HCT116 (cell line): Measurements from ENCODE around the gene TENT4A. TPM values are rescaled to one million over a fixed set of nuclear protein-coding genes. Genes with fewer than 3 reads are reported as not detected.

Experiments
- ATAC-seq: fragments of 200-7000 bp; cut with Tn5 transposase; 2 replicates; pipeline ENCODE4 v1.9.1; 2020; ENCODE audit warnings: mild to moderate bottlenecking, moderate library complexity
- BruUV-seq: library from RNA; stranded (reverse); fragments of 400-500 nt; replicated peaks from 2 replicates; lab custom pipeline; 2021; lab: Mats Ljungman, UMichigan
- CTCF ChIA-PET: fragments of 300-600 bp; sonication (Branson Sonifier 250); formaldehyde crosslinking; loops from one replicate; lab custom pipeline; 2021; ENCODE audit warnings: antibody characterized with exemption; lab: Charles Lee
- POLR2A ChIA-PET: fragments of 300-600, 350-600 bp; sonication (Branson Sonifier 250); formaldehyde crosslinking; loops from one replicate; lab custom pipeline; 2021; ENCODE audit warnings: antibody characterized with exemption; lab: Charles Lee
- RAD21 ChIA-PET, 2 experiments: fragments of 300-600 bp; sonication (Branson Sonifier 250); formaldehyde crosslinking; loops; one replicate each; lab custom pipeline; 2023; ENCODE audit warnings: low total read pairs in 2 of 2; ENCODE audit not compliant: uncharacterized antibody in 2 of 2, unreplicated experiment in 2 of 2, low non-redundant PET in 1 of 2; lab: Charles Lee
- DNase-seq: peaks from one replicate; pipeline ENCODE4 v3.0.0-alpha.2; 2010; ENCODE audit warnings: low read depth, low spot score
- H2AFZ ChIP-seq: fragments of 200-600 bp; shearing (Covaris generic), sonication (generic); 2 replicates; pipeline ENCODE4 v1.6.1; 2017; ENCODE audit warnings: low read depth, mixed run types, mixed read lengths, antibody characterized with exemption, low read length; ENCODE audit not compliant: poor library complexity, severe bottlenecking
- H3K27ac ChIP-seq: 2 replicates; pipeline ENCODE4 v1.5.1; 2012; ENCODE audit warnings: low read depth, low read length
- H3K27me3 ChIP-seq: fragments of 200-600 bp; sonication (generic); 2 replicates; pipeline ENCODE4 v1.6.1; 2016; ENCODE audit warnings: mixed run types, low read length, mixed read lengths; ENCODE audit not compliant: insufficient read depth
- H3K36me3 ChIP-seq, 2 experiments: fragments of 200-500 bp in 1 of 2; fragments of 200-600 bp in 1 of 2; sonication (Bioruptor generic) in 1 of 2; sonication (generic) in 1 of 2; 2 replicates each; pipeline versions ENCODE4 v1.5.1 to v1.6.1; 2014 to 2016; ENCODE audit warnings: low read length in 2 of 2, inconsistent platforms in 1 of 2, mixed read lengths in 1 of 2, mixed run types in 1 of 2; ENCODE audit not compliant: insufficient read depth in 2 of 2, control insufficient read depth in 1 of 2
- H3K4me1 ChIP-seq, 2 experiments: fragments of 200-600 bp in 1 of 2; sonication (generic) in 1 of 2; 2 replicates each; pipeline versions ENCODE4 v1.5.1 to v1.6.1; 2012 to 2017; ENCODE audit warnings: low read length in 2 of 2, inconsistent platforms in 1 of 2, mild to moderate bottlenecking in 1 of 2, mixed read lengths in 1 of 2, mixed run types in 1 of 2, moderate library complexity in 1 of 2; ENCODE audit not compliant: insufficient read depth in 2 of 2, control insufficient read depth in 1 of 2
- H3K4me2 ChIP-seq: fragments of 200-600 bp; sonication (generic); 2 replicates; pipeline ENCODE4 v1.6.1; 2017; ENCODE audit warnings: mixed run types, low read length, mixed read lengths
- H3K4me3 ChIP-seq, 2 experiments: fragments of 200-600 bp in 1 of 2; sonication (generic) in 1 of 2; replicated peaks in 1 of 2; 2 replicates each; pipeline ENCODE4 v1.5.1; 2011 to 2016; ENCODE audit warnings: low read length in 2 of 2, control low read depth in 1 of 2, low read depth in 1 of 2, mild to moderate bottlenecking in 1 of 2, mixed read lengths in 1 of 2, mixed run types in 1 of 2
- H3K79me2 ChIP-seq: fragments of 200-600 bp; sonication (generic); 2 replicates; pipeline ENCODE4 v1.6.1; 2017; ENCODE audit warnings: mild to moderate bottlenecking, mixed run types, low read length, moderate library complexity, mixed read lengths; ENCODE audit not compliant: insufficient read depth
- H3K9ac ChIP-seq: fragments of 200-600 bp; sonication (generic); 2 replicates; pipeline ENCODE4 v1.6.1; 2016; ENCODE audit warnings: low read length, mixed read lengths
- H3K9me2 ChIP-seq: fragments of 200-600 bp; sonication (generic), shearing (Covaris generic); 2 replicates; pipeline ENCODE4 v1.6.1; 2017; ENCODE audit warnings: mixed run types, mild to moderate bottlenecking, moderate library complexity; ENCODE audit not compliant: insufficient read depth
- H3K9me3 ChIP-seq, 2 experiments: fragments of 200-500 bp in 1 of 2; fragments of 200-600 bp in 1 of 2; sonication (Bioruptor generic) in 1 of 2; sonication (generic) in 1 of 2; 2 replicates each; pipeline ENCODE4 v1.6.1; 2014 to 2017; ENCODE audit warnings: low read length in 2 of 2, mixed read lengths in 2 of 2, inconsistent platforms in 1 of 2, low read depth in 1 of 2, mild to moderate bottlenecking in 1 of 2, mixed run types in 1 of 2, moderate library complexity in 1 of 2; ENCODE audit not compliant: control insufficient read depth in 1 of 2, insufficient read depth in 1 of 2
- H4K20me1 ChIP-seq: fragments of 200-600 bp; sonication (generic), shearing (Covaris generic); 2 replicates; pipeline ENCODE4 v1.6.1; 2017; ENCODE audit warnings: mixed run types, mild to moderate bottlenecking, moderate library complexity; ENCODE audit not compliant: insufficient read depth
- CBX3 ChIP-seq: IDR thresholded peaks from 2 replicates; pipeline ENCODE4 v1.6.1; 2012; ENCODE audit warnings: low read depth
- ELF1 ChIP-seq: IDR thresholded peaks from 2 replicates; pipeline ENCODE4 v1.6.1; 2012; ENCODE audit warnings: low read depth, borderline replicate concordance
- EZH2 ChIP-seq: fragments of 200-600 bp; sonication (generic); IDR thresholded peaks from 2 replicates; pipeline ENCODE4 v1.6.1; 2017; ENCODE audit warnings: antibody characterized with exemption, mixed run types
- EZH2phosphoT487 ChIP-seq: fragments of 200-600 bp; IDR thresholded peaks from 2 replicates; pipeline ENCODE4 v1.6.1; 2018; ENCODE audit warnings: antibody characterized with exemption, borderline replicate concordance
- FOSL1 ChIP-seq: IDR thresholded peaks from 2 replicates; pipeline ENCODE4 v1.6.1; 2012; ENCODE audit warnings: low read depth
- JUND ChIP-seq: IDR thresholded peaks from 2 replicates; pipeline ENCODE4 v1.6.1; 2012
- POLR2AphosphoS5 ChIP-seq: IDR thresholded peaks from 2 replicates; pipeline ENCODE4 v1.6.1; 2011; ENCODE audit warnings: mild to moderate bottlenecking, low read depth, low read length, moderate library complexity
- RAD21 ChIP-seq: IDR thresholded peaks from 2 replicates; pipeline ENCODE4 v1.6.1; 2012; ENCODE audit warnings: low read depth, mild to moderate bottlenecking
- SP1 ChIP-seq: IDR thresholded peaks from 2 replicates; pipeline ENCODE4 v1.6.1; 2012; ENCODE audit warnings: low read depth
- SRF ChIP-seq: IDR thresholded peaks from 2 replicates; pipeline ENCODE4 v1.6.1; 2012; ENCODE audit warnings: low read depth
- TCF7L2 ChIP-seq: IDR thresholded peaks from 2 replicates; pipeline ENCODE4 v1.7.0; 2011; ENCODE audit warnings: borderline replicate concordance, inconsistent platforms; ENCODE audit not compliant: insufficient read depth, insufficient read length; ENCODE audit errors: extremely low read depth
- YY1 ChIP-seq: IDR thresholded peaks from 2 replicates; pipeline ENCODE4 v1.6.1; 2011; ENCODE audit warnings: low read length, low read depth, moderate library complexity, mild to moderate bottlenecking; ENCODE audit not compliant: insufficient replicate concordance; ENCODE audit errors: extremely low read depth
- ZFX ChIP-seq: fragments of 450-650 bp; IDR thresholded peaks from 2 replicates; pipeline ENCODE4 v1.6.1; 2017
- ZNF274 ChIP-seq: fragments of 200-500 bp; sonication (Bioruptor generic); IDR thresholded peaks from 2 replicates; pipeline ENCODE4 v1.6.1; 2014; ENCODE audit warnings: mild to moderate bottlenecking, low read depth, low read length, inconsistent platforms
- intact Hi-C: fragments of 100-400 bp; cut with micrococcal nuclease; formaldehyde crosslinking; loops from 2 replicates; pipeline ENCODE4 v1.10.0; 2022
- total RNA-seq: library from RNA; stranded (reverse); gene quantifications from one replicate; pipeline ENCODE4 v1.2.1, GENCODE V29; 2021; ENCODE audit not compliant: unreplicated experiment
- TF ChIP-seq, protein P1 (sequence below), 3 experiments: fragments of 200-600 bp in 1 of 3; sonication (generic) in 1 of 3; IDR thresholded peaks in 2 of 3; conservative IDR thresholded peaks in 1 of 3; 2 replicates each; pipeline ENCODE4 v1.5.1; 2012 to 2017; ENCODE audit warnings: low read depth in 2 of 3, low read length in 2 of 3, antibody characterized with exemption in 1 of 3, borderline replicate concordance in 1 of 3, control low read depth in 1 of 3, mild to moderate bottlenecking in 1 of 3, mixed read lengths in 1 of 3, mixed run types in 1 of 3, moderate library complexity in 1 of 3; ENCODE audit not compliant: insufficient read depth in 1 of 3
- TF ChIP-seq, protein P2 (sequence below): IDR thresholded peaks from 2 replicates; pipeline ENCODE4 v1.6.1; 2012

TENT4A gene
- total RNA-seq, 1 experiment from 2014 or later: 39.8 TPM

DNA sequence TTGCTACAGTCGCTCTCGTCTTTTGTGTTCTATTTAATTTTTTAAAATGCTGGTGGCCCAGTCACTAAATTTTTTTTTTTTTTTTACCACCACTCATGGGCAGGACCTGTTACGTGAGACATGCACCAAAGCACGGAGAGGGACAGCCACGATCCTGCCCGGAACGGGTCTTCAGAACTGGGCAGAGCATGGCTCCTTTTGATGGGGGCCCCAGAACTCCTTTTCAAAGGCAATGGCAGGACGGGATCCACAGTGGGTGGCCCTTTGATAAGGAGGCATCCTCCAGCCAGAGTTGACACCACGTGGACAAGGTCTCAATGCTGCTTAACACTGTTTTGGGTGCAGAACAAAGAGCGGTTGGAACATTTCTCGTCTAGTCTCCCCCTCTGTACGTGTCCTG lies 50.0 kb downstream of the TENT4A start:
- Histone ChIP-seq H3K27me3 (no peaks in the 10 kb centered on the region), H2AFZ (no peak overlapping the region), H3K4me2 (no peak overlapping the region), H3K79me2 (no peaks in the 10 kb centered on the region), H3K36me3 (no peaks in the 10 kb centered on the region), H3K9me3 (no peaks in the 10 kb centered on the region), H3K9me2 (no peaks in the 10 kb centered on the region), H3K4me1 (peaks cover 21 to 31% of the 10 kb centered on the region in 2 experiments), H4K20me1 (no peaks in the 10 kb centered on the region), H3K27ac (no peak overlapping the region), H3K4me3 (no peak overlapping the region), H3K9ac (no peak overlapping the region)
- RAD21 ChIA-PET: no interaction called here
- CTCF ChIA-PET: no interaction called here
- BruUV-seq: no TSS peak
- DNase-seq: no peak
- POLR2A ChIA-PET: no interaction called here
- intact Hi-C loops: no loop called here
- ATAC-seq: no peak
- no peak for TF ChIP-seq TCF7L2
- TF ChIP-seq SP1: no peak
- no peak for TF ChIP-seq POLR2AphosphoS5
- TF ChIP-seq ZFX: no peak
- TF ChIP-seq ELF1: no peak

DNA sequence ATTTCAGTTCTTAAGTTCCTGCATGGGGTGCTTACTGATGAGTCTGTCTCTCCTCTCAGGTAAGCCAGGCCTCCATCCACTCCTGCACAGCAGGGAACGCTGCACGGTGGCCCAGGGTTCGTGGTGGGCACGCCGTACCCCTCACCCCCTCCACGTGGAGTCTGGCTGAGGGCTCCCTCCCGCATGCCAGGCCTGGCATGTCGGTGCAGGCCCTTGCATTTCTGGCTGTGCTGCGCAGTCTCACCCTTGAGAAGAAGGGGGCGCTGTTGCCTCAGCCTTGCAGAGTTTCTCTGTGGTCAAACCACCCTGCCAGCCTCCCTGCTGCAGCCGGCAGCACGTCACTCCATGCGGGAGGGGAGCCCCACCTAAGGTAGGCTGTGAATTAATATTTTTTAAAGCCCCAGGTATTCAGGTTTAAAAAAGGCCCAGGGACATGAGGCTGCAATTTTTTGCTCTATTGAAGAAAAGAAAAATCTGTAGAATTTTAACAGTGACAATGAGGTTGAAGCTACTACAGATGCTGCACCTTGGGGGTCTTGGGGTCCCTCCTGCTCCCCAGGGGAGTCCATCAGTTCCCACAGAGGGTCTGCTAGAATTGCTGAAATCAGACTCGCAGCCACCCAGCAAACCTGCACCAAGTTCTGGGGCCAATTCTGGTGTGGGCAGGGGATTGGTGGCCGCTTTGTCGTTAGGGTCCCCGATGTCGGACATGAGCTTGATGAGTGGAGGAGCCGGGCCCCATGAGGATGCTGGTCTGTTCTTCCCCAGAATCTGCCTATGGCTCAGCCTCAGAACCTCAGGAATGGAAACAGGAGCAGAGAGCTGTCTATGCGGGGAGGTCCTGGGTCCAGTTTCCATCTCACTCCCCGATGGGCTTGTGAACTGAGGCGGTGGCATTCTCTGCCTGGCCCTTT lies 52.6 kb downstream of the TENT4A start:
- H3K9ac ChIP-seq: peak overlapping the region; percentile 47
- H3K4me3 ChIP-seq: peak overlapping the region; percentile 28 to 48
- H3K9me3 ChIP-seq: no peaks in the 10 kb centered on the region
- H3K9me2 ChIP-seq: no peaks in the 10 kb centered on the region
- ChIA-PET RAD21 (no interaction called here), CTCF (interaction anchor here (0.8 to 2.0 kb wide), 5 partner anchors 10 to 980 kb away, joined by 3 to 7 read pairs (median 4); no protein-coding TSS in a partner anchor), POLR2A (no interaction called here)
- ATAC-seq: peak; percentile 79
- no TSS peak for BruUV-seq
- no peak overlapping the region for H2AFZ ChIP-seq
- H3K36me3 ChIP-seq: no peaks in the 10 kb centered on the region
- no peaks in the 10 kb centered on the region for H3K79me2 ChIP-seq
- TF ChIP-seq, protein P1, sequence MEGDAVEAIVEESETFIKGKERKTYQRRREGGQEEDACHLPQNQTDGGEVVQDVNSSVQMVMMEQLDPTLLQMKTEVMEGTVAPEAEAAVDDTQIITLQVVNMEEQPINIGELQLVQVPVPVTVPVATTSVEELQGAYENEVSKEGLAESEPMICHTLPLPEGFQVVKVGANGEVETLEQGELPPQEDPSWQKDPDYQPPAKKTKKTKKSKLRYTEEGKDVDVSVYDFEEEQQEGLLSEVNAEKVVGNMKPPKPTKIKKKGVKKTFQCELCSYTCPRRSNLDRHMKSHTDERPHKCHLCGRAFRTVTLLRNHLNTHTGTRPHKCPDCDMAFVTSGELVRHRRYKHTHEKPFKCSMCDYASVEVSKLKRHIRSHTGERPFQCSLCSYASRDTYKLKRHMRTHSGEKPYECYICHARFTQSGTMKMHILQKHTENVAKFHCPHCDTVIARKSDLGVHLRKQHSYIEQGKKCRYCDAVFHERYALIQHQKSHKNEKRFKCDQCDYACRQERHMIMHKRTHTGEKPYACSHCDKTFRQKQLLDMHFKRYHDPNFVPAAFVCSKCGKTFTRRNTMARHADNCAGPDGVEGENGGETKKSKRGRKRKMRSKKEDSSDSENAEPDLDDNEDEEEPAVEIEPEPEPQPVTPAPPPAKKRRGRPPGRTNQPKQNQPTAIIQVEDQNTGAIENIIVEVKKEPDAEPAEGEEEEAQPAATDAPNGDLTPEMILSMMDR (IDR thresholded peaks at IDR 0.05 in 2 of 3, conservative IDR thresholded peaks at IDR 0.05 in 1 of 3; ENCODE audit: borderline replicate concordance in 1 of 3, insufficient read depth in 1 of 3, low read depth in 2 of 3, low read length in 2 of 3): peak; percentile 68 to 93 (median 88); a peak in 5 of 6 replicates
- TF ChIP-seq JUND (no peak), RAD21 (peak; percentile 89), YY1 (peak; percentile 36), FOSL1 (no peak), POLR2AphosphoS5 (no peak), CBX3 (0 out of 2 replicates have a peak, but pooled peaks have one; percentile 66), EZH2phosphoT487 (no peak), SRF (no peak), ZFX (peak; percentile 52; the same call in 1 of the 2 replicates), EZH2 (no peak), ZNF274 (no peak)
- TF ChIP-seq, protein P2, sequence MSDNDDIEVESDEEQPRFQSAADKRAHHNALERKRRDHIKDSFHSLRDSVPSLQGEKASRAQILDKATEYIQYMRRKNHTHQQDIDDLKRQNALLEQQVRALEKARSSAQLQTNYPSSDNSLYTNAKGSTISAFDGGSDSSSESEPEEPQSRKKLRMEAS: peak; percentile 89
- peaks cover 21 to 23% of the 10 kb centered on the region in 2 experiments for H3K4me1 ChIP-seq
- peak overlapping the region; percentile 88 for H3K4me2 ChIP-seq
- H3K27ac ChIP-seq: peak overlapping the region; percentile 50
- no peaks in the 10 kb centered on the region for H4K20me1 ChIP-seq
- intact Hi-C loops: loop anchor here (1.0 to 5.0 kb wide), 5 partner anchors 71 to 1091 kb away; no protein-coding TSS in a partner anchor
- no peaks in the 10 kb centered on the region for H3K27me3 ChIP-seq
- peak; percentile 71 for DNase-seq
